ENCODE results near the gene PPP3R2.
"Not testable (repeated sequence)": the region's sequence is repeated elsewhere in the genome, so short reads cannot be mapped to it uniquely, and the experiment has no call there.

The PPP3R2 gene

GRCh38 chr9:101587332-101588043 is 7.3 kb downstream of the PPP3R2 start:
- no peak for DNase-seq (ENCODE audit: low spot score)

GRCh38 chr9:101586651-101587050 is 8.1 kb downstream of the PPP3R2 start:
- no peak for DNase-seq (ENCODE audit: low spot score)

GRCh38 chr9:101585740-101586139 is 9.0 kb downstream of the PPP3R2 start:
- no peak for DNase-seq (ENCODE audit: low spot score)

GRCh38 chr9:101582553-101582952 is 12.2 kb downstream of the PPP3R2 start:
- DNase-seq (ENCODE audit: low spot score): peak; percentile 85

- no peak for DNase-seq (ENCODE audit: low spot score)
These were observed 14.8 kb downstream of the PPP3R2 start for GRCh38 chr9:101579711-101580545.

GRCh38 chr9:101578378-101578777 is 16.4 kb downstream of the PPP3R2 start:
- no peak for DNase-seq (ENCODE audit: low spot score)

GRCh38 chr9:101574731-101575333 is 19.9 kb downstream of the PPP3R2 start:
- DNase-seq (ENCODE audit: low spot score): no peak

- no peak for DNase-seq (ENCODE audit: low spot score)
These were observed 22.5 kb downstream of the PPP3R2 start for GRCh38 chr9:101572316-101572715.

- no peak for DNase-seq (ENCODE audit: low spot score)
These were observed 23.7 kb downstream of the PPP3R2 start for GRCh38 chr9:101571114-101571513.

GRCh38 chr9:101569741-101570501 is 24.8 kb downstream of the PPP3R2 start:
- DNase-seq (ENCODE audit: low spot score): no peak

- no peak for DNase-seq (ENCODE audit: low spot score)
These were observed 26.9 kb downstream of the PPP3R2 start for GRCh38 chr9:101567725-101568350.

GRCh38 chr9:101566904-101567724 is 27.7 kb downstream of the PPP3R2 start:
- peak; percentile 49 for DNase-seq (ENCODE audit: low spot score)

- DNase-seq (ENCODE audit: low spot score): no peak
These were observed 30.5 kb downstream of the PPP3R2 start for GRCh38 chr9:101564252-101564651.

GRCh38 chr9:101562966-101563365 is 31.8 kb downstream of the PPP3R2 start:
- no peak for DNase-seq (ENCODE audit: low spot score)

GRCh38 chr9:101561740-101562139 is 33.0 kb downstream of the PPP3R2 start:
- DNase-seq (ENCODE audit: low spot score): no peak

GRCh38 chr9:101549472-101550098 is 45.2 kb downstream of the PPP3R2 start:
- DNase-seq (ENCODE audit: low spot score): not testable (repeated sequence)

- no peak for DNase-seq (ENCODE audit: low spot score)
These were observed 51.6 kb downstream of the PPP3R2 start for GRCh38 chr9:101543098-101543735.

Measured in AG08395 (cell line).